Tibial artery (tissue), 4 donors: ENCODE data around the gene GAN.
A peak's percentile ranks its signal among the peaks of the same experiment; 100 is the strongest.

Experiments used
- DNase-seq, 2 donors: peaks; one replicate each; pipeline ENCODE4 v3.0.0-alpha.2; 2019
- H3K27ac ChIP-seq, 2 donors: fragments of 200-600 bp; sonication (generic) in 1 of 2; 1 replicate in 1 of 2; 2 replicates in 1 of 2; pipeline ENCODE4 v1.5.1; 2018 to 2019; ENCODE audit warnings: mild to moderate bottlenecking in 1 of 2
- H3K27me3 ChIP-seq, 2 donors: fragments of 200-600 bp; sonication (generic) in 1 of 2; one replicate each; pipeline versions ENCODE4 v1.5.1 to v1.6.0; 2016 to 2019
- H3K36me3 ChIP-seq, 3 donors: fragments of 200-600 bp; sonication (generic) in 2 of 3; one replicate each; pipeline ENCODE4 v1.5.1; 2016 to 2019; ENCODE audit warnings: mild to moderate bottlenecking in 2 of 3
- H3K4me1 ChIP-seq, 4 donors: fragments of 200-600 bp; sonication (generic) in 2 of 4; 1 replicate in 3 of 4; 2 replicates in 1 of 4; pipeline ENCODE4 v1.5.1; 2016 to 2019
- H3K4me3 ChIP-seq, 2 donors: fragments of 200-600 bp; sonication (generic) in 1 of 2; 1 replicate in 1 of 2; 2 replicates in 1 of 2; pipeline ENCODE4 v1.5.1; 2018 to 2019; ENCODE audit warnings: mild to moderate bottlenecking in 2 of 2
- H3K9me3 ChIP-seq, 3 donors: fragments of 200-600 bp; sonication (generic) in 1 of 3; one replicate each; pipeline ENCODE4 v1.5.1; 2016 to 2019
- CTCF ChIP-seq, 2 experiments: fragments of 200-600 bp in 1 of 2; fragments of 450-650 bp in 1 of 2; IDR thresholded peaks; one replicate each; pipeline ENCODE4 v1.5.1; 2017 to 2019; ENCODE audit warnings: antibody characterized with exemption in 2 of 2, mild to moderate bottlenecking in 1 of 2, moderate library complexity in 1 of 2
- intact Hi-C: fragments of 100-400 bp; cut with DNase I; formaldehyde crosslinking; loops from one replicate; pipeline ENCODE4 v1.15.0; 2023; ENCODE audit warnings: low total_unique reads

The GAN gene

GRCh38 chr16:81310045-81310644 lies 4.6 kb upstream of the GAN start:
- intact Hi-C loops, result loop anchor here (10.0 kb wide), 1 partner anchor 215 kb away; the partner anchor contains the start of gene GCSH
- no peak for TF ChIP-seq CTCF (IDR thresholded peaks at IDR 0.05)

GRCh38 chr16:81311762-81312161 lies 3.0 kb upstream of the GAN start:
- Histone ChIP-seq H3K4me3 (no peak overlapping the region), H3K9me3 (no peaks in the 10 kb centered on the region), H3K27me3 (no peaks in the 10 kb centered on the region), H3K27ac (no peak overlapping the region), H3K4me1 (peaks cover 0 to 24% (median 20%) of the 10 kb centered on the region in 4 donors), H3K36me3 (no peaks in the 10 kb centered on the region)
- intact Hi-C loops, result loop anchor here (10.0 kb wide), 1 partner anchor 217 kb away; the partner anchor contains the start of gene GCSH
- DNase-seq, result no peak
- TF ChIP-seq CTCF (IDR thresholded peaks at IDR 0.05), result no peak

More at GRCh38 chr16:81310045-81310644, 4.6 kb upstream of the GAN start:
- Histone ChIP-seq H3K9me3 (no peaks in the 10 kb centered on the region), H3K27ac (no peak overlapping the region), H3K4me1 (peaks cover 0 to 13% (median 11%) of the 10 kb centered on the region in 4 donors), H3K4me3 (no peak overlapping the region), H3K36me3 (no peaks in the 10 kb centered on the region), H3K27me3 (no peaks in the 10 kb centered on the region)
- DNase-seq, result no peak

- no peak for TF ChIP-seq CTCF (IDR thresholded peaks at IDR 0.05)
- Histone ChIP-seq H3K27ac (peak overlapping the region; percentile 89), H3K36me3 (no peaks in the 10 kb centered on the region), H3K4me3 (peak overlapping the region; percentile 87 to 96), H3K9me3 (no peaks in the 10 kb centered on the region), H3K27me3 (no peaks in the 10 kb centered on the region), H3K4me1 (peaks cover 0 to 28% (median 20%) of the 10 kb centered on the region in 4 donors)
- DNase-seq, result no peak
- intact Hi-C loops, result loop anchor here (10.0 kb wide), 1 partner anchor 219 kb away; the partner anchor contains the start of gene GCSH
These were observed 810 bp upstream of the GAN start for GRCh38 chr16:81313701-81314602.

- H3K27ac ChIP-seq, result peak overlapping the region; percentile 89
- no peaks in the 10 kb centered on the region for H3K27me3 ChIP-seq
- no peaks in the 10 kb centered on the region for H3K9me3 ChIP-seq
- H3K4me3 ChIP-seq, result peak overlapping the region; percentile 87 to 96
- TF ChIP-seq CTCF (IDR thresholded peaks at IDR 0.05), result no peak
- H3K36me3 ChIP-seq, result no peaks in the 10 kb centered on the region
- H3K4me1 ChIP-seq, result peaks cover 0 to 28% (median 20%) of the 10 kb centered on the region in 4 donors
- DNase-seq, result peak; percentile 29 to 71
- intact Hi-C loops, result loop anchor here (10.0 kb wide), 1 partner anchor 221 kb away; the partner anchor contains the start of gene GCSH
These were observed 761 bp downstream of the GAN start for GRCh38 chr16:81315271-81316175.

GRCh38 chr16:81316176-81316496 lies 1.4 kb downstream of the GAN start:
- Histone ChIP-seq H3K27me3 (no peaks in the 10 kb centered on the region), H3K4me1 (peaks cover 0 to 28% (median 20%) of the 10 kb centered on the region in 4 donors), H3K36me3 (no peaks in the 10 kb centered on the region), H3K9me3 (no peaks in the 10 kb centered on the region), H3K4me3 (peak overlapping the region; percentile 87 to 96), H3K27ac (peak overlapping the region in 1 of 2 donors; percentile 89)
- no peak for DNase-seq
- intact Hi-C loops, result loop anchor here (10.0 kb wide), 1 partner anchor 221 kb away; the partner anchor contains the start of gene GCSH
- TF ChIP-seq CTCF (IDR thresholded peaks at IDR 0.05), result no peak
